HCT116 (cell line): ENCODE results near the gene LZTS3. TPM values are rescaled to one million over a fixed set of nuclear protein-coding genes. Genes with fewer than 3 reads are reported as not detected.
"Not testable (repeated sequence)": the region's sequence is repeated elsewhere in the genome, so short reads cannot be mapped to it uniquely, and the experiment has no call there.

Source experiments
- ATAC-seq: fragments of 200-7000 bp; cut with Tn5 transposase; 2 replicates; pipeline ENCODE4 v1.9.1; 2020; ENCODE audit warnings: mild to moderate bottlenecking, moderate library complexity
- BruUV-seq: library from RNA; stranded (reverse); fragments of 400-500 nt; replicated peaks from 2 replicates; lab custom pipeline; 2021; lab: Mats Ljungman, UMichigan
- CTCF ChIA-PET: fragments of 300-600 bp; sonication (Branson Sonifier 250); formaldehyde crosslinking; loops from one replicate; lab custom pipeline; 2021; ENCODE audit warnings: antibody characterized with exemption; lab: Charles Lee
- POLR2A ChIA-PET: fragments of 300-600, 350-600 bp; sonication (Branson Sonifier 250); formaldehyde crosslinking; loops from one replicate; lab custom pipeline; 2021; ENCODE audit warnings: antibody characterized with exemption; lab: Charles Lee
- RAD21 ChIA-PET, 2 experiments: fragments of 300-600 bp; sonication (Branson Sonifier 250); formaldehyde crosslinking; loops; one replicate each; lab custom pipeline; 2023; ENCODE audit warnings: low total read pairs in 2 of 2; ENCODE audit not compliant: uncharacterized antibody in 2 of 2, unreplicated experiment in 2 of 2, low non-redundant PET in 1 of 2; lab: Charles Lee
- DNase-seq: peaks from one replicate; pipeline ENCODE4 v3.0.0-alpha.2; 2010; ENCODE audit warnings: low read depth, low spot score
- H2AFZ ChIP-seq: fragments of 200-600 bp; shearing (Covaris generic), sonication (generic); 2 replicates; pipeline ENCODE4 v1.6.1; 2017; ENCODE audit warnings: low read depth, mixed run types, mixed read lengths, antibody characterized with exemption, low read length; ENCODE audit not compliant: poor library complexity, severe bottlenecking
- H3K27ac ChIP-seq: 2 replicates; pipeline ENCODE4 v1.5.1; 2012; ENCODE audit warnings: low read depth, low read length
- H3K27me3 ChIP-seq: fragments of 200-600 bp; sonication (generic); 2 replicates; pipeline ENCODE4 v1.6.1; 2016; ENCODE audit warnings: mixed run types, low read length, mixed read lengths; ENCODE audit not compliant: insufficient read depth
- H3K36me3 ChIP-seq, 2 experiments: fragments of 200-500 bp in 1 of 2; fragments of 200-600 bp in 1 of 2; sonication (Bioruptor generic) in 1 of 2; sonication (generic) in 1 of 2; 2 replicates each; pipeline versions ENCODE4 v1.5.1 to v1.6.1; 2014 to 2016; ENCODE audit warnings: low read length in 2 of 2, inconsistent platforms in 1 of 2, mixed read lengths in 1 of 2, mixed run types in 1 of 2; ENCODE audit not compliant: insufficient read depth in 2 of 2, control insufficient read depth in 1 of 2
- H3K4me1 ChIP-seq, 2 experiments: fragments of 200-600 bp in 1 of 2; sonication (generic) in 1 of 2; 2 replicates each; pipeline versions ENCODE4 v1.5.1 to v1.6.1; 2012 to 2017; ENCODE audit warnings: low read length in 2 of 2, inconsistent platforms in 1 of 2, mild to moderate bottlenecking in 1 of 2, mixed read lengths in 1 of 2, mixed run types in 1 of 2, moderate library complexity in 1 of 2; ENCODE audit not compliant: insufficient read depth in 2 of 2, control insufficient read depth in 1 of 2
- H3K4me2 ChIP-seq: fragments of 200-600 bp; sonication (generic); 2 replicates; pipeline ENCODE4 v1.6.1; 2017; ENCODE audit warnings: mixed run types, low read length, mixed read lengths
- H3K4me3 ChIP-seq, 2 experiments: fragments of 200-600 bp in 1 of 2; sonication (generic) in 1 of 2; replicated peaks in 1 of 2; 2 replicates each; pipeline ENCODE4 v1.5.1; 2011 to 2016; ENCODE audit warnings: low read length in 2 of 2, control low read depth in 1 of 2, low read depth in 1 of 2, mild to moderate bottlenecking in 1 of 2, mixed read lengths in 1 of 2, mixed run types in 1 of 2
- H3K79me2 ChIP-seq: fragments of 200-600 bp; sonication (generic); 2 replicates; pipeline ENCODE4 v1.6.1; 2017; ENCODE audit warnings: mild to moderate bottlenecking, mixed run types, low read length, moderate library complexity, mixed read lengths; ENCODE audit not compliant: insufficient read depth
- H3K9ac ChIP-seq: fragments of 200-600 bp; sonication (generic); 2 replicates; pipeline ENCODE4 v1.6.1; 2016; ENCODE audit warnings: low read length, mixed read lengths
- H3K9me2 ChIP-seq: fragments of 200-600 bp; sonication (generic), shearing (Covaris generic); 2 replicates; pipeline ENCODE4 v1.6.1; 2017; ENCODE audit warnings: mixed run types, mild to moderate bottlenecking, moderate library complexity; ENCODE audit not compliant: insufficient read depth
- H3K9me3 ChIP-seq, 2 experiments: fragments of 200-500 bp in 1 of 2; fragments of 200-600 bp in 1 of 2; sonication (Bioruptor generic) in 1 of 2; sonication (generic) in 1 of 2; 2 replicates each; pipeline ENCODE4 v1.6.1; 2014 to 2017; ENCODE audit warnings: low read length in 2 of 2, mixed read lengths in 2 of 2, inconsistent platforms in 1 of 2, low read depth in 1 of 2, mild to moderate bottlenecking in 1 of 2, mixed run types in 1 of 2, moderate library complexity in 1 of 2; ENCODE audit not compliant: control insufficient read depth in 1 of 2, insufficient read depth in 1 of 2
- H4K20me1 ChIP-seq: fragments of 200-600 bp; sonication (generic), shearing (Covaris generic); 2 replicates; pipeline ENCODE4 v1.6.1; 2017; ENCODE audit warnings: mixed run types, mild to moderate bottlenecking, moderate library complexity; ENCODE audit not compliant: insufficient read depth
- intact Hi-C: fragments of 100-400 bp; cut with micrococcal nuclease; formaldehyde crosslinking; loops from 2 replicates; pipeline ENCODE4 v1.10.0; 2022
- total RNA-seq: library from RNA; stranded (reverse); gene quantifications from one replicate; pipeline ENCODE4 v1.2.1, GENCODE V29; 2021; ENCODE audit not compliant: unreplicated experiment
- TF ChIP-seq, protein P1 (sequence below): IDR thresholded peaks from 2 replicates; pipeline ENCODE4 v1.6.1; 2011; ENCODE audit warnings: mild to moderate bottlenecking, low read length, moderate library complexity; ENCODE audit not compliant: insufficient replicate concordance; ENCODE audit errors: extremely low read depth
- TF ChIP-seq, protein P2 (sequence below), 3 experiments: fragments of 200-600 bp in 1 of 3; sonication (generic) in 1 of 3; IDR thresholded peaks in 2 of 3; conservative IDR thresholded peaks in 1 of 3; 2 replicates each; pipeline ENCODE4 v1.5.1; 2012 to 2017; ENCODE audit warnings: low read depth in 2 of 3, low read length in 2 of 3, antibody characterized with exemption in 1 of 3, borderline replicate concordance in 1 of 3, control low read depth in 1 of 3, mild to moderate bottlenecking in 1 of 3, mixed read lengths in 1 of 3, mixed run types in 1 of 3, moderate library complexity in 1 of 3; ENCODE audit not compliant: insufficient read depth in 1 of 3

The LZTS3 gene
- total RNA-seq, 1 experiment from 2014 or later, result 5.2 TPM

DNA sequence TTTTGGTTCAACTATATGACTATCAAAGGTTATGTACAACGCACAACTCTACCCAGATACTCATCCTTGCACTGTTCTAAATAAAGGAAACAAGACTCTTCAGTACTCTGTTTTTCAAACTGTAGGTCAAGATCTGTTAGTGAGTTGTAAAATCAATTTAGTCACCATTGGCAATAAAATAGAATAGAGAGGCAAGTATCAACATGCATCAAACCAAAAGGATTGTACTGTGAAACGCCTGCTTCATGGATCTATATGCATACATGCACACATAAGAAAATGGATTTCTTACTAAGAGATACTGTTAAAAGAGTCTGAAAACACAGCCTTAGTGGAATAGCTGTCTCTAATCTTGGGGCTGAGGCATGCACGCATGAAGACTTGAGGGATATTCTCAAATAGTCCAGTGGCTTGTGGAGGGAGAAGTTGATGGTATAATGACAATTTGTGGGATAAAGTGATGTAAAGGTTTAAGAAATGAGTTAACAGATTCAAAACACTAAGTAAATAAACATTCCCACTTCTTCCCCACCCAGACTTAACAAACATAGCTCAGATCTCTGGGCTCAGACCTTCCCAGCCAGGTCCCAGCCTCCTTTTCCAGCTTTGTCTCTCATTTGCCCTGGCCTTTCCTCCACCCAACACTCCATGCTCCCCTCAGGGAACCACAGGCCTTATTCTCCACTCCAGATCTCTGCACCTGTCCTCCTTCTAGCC lies 10.7 kb upstream of the LZTS3 start:
- H3K9me3 ChIP-seq, result no peaks in the 10 kb centered on the region
- POLR2A ChIA-PET, result no interaction called here
- no peak overlapping the region for H2AFZ ChIP-seq
- TF ChIP-seq, protein P1, sequence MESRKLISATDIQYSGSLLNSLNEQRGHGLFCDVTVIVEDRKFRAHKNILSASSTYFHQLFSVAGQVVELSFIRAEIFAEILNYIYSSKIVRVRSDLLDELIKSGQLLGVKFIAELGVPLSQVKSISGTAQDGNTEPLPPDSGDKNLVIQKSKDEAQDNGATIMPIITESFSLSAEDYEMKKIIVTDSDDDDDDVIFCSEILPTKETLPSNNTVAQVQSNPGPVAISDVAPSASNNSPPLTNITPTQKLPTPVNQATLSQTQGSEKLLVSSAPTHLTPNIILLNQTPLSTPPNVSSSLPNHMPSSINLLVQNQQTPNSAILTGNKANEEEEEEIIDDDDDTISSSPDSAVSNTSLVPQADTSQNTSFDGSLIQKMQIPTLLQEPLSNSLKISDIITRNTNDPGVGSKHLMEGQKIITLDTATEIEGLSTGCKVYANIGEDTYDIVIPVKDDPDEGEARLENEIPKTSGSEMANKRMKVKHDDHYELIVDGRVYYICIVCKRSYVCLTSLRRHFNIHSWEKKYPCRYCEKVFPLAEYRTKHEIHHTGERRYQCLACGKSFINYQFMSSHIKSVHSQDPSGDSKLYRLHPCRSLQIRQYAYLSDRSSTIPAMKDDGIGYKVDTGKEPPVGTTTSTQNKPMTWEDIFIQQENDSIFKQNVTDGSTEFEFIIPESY, result no peak
- TF ChIP-seq, protein P2, sequence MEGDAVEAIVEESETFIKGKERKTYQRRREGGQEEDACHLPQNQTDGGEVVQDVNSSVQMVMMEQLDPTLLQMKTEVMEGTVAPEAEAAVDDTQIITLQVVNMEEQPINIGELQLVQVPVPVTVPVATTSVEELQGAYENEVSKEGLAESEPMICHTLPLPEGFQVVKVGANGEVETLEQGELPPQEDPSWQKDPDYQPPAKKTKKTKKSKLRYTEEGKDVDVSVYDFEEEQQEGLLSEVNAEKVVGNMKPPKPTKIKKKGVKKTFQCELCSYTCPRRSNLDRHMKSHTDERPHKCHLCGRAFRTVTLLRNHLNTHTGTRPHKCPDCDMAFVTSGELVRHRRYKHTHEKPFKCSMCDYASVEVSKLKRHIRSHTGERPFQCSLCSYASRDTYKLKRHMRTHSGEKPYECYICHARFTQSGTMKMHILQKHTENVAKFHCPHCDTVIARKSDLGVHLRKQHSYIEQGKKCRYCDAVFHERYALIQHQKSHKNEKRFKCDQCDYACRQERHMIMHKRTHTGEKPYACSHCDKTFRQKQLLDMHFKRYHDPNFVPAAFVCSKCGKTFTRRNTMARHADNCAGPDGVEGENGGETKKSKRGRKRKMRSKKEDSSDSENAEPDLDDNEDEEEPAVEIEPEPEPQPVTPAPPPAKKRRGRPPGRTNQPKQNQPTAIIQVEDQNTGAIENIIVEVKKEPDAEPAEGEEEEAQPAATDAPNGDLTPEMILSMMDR (IDR thresholded peaks at IDR 0.05 in 2 of 3, conservative IDR thresholded peaks at IDR 0.05 in 1 of 3; ENCODE audit: borderline replicate concordance in 1 of 3, insufficient read depth in 1 of 3, low read depth in 2 of 3, low read length in 2 of 3), result no peak
- no TSS peak for BruUV-seq
- ATAC-seq, result no peak
- no peaks in the 10 kb centered on the region for H3K4me1 ChIP-seq
- RAD21 ChIA-PET, result no interaction called here
- no peaks in the 10 kb centered on the region for H3K9me2 ChIP-seq
- H3K36me3 ChIP-seq, result no peaks in the 10 kb centered on the region; a peak in 1 of 4 replicates
- no peak overlapping the region for H3K9ac ChIP-seq
- no peaks in the 10 kb centered on the region for H3K27me3 ChIP-seq
- H3K27ac ChIP-seq, result no peak overlapping the region
- no peak overlapping the region for H3K4me2 ChIP-seq
- CTCF ChIA-PET, result no interaction called here
- no peaks in the 10 kb centered on the region for H3K79me2 ChIP-seq
- intact Hi-C loops, result no loop called here
- DNase-seq, result no peak
- H3K4me3 ChIP-seq, result no peak overlapping the region
- H4K20me1 ChIP-seq, result no peaks in the 10 kb centered on the region

DNA sequence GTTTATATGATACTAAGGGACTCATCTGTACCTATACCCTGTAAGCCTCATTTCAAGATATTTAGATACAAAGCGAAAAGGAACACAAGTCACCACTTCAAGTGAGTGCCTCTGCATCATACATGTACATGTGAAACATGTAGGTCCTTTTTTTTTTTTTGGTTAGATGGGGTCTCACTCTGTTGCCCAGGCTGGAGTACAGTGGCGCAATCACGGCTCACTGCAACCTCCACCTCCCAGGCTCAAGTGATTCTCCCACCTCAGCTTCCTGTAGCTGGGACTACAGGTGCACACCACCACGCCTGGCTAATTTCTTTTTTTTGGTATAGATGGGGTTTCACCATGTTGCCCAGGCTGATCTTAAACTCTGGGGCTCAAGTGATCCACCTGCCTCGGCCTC lies 9.1 kb upstream of the LZTS3 start:
- CTCF ChIA-PET, H3K4me1 ChIP-seq, H3K9me3 ChIP-seq, H3K4me3 ChIP-seq, RAD21 ChIA-PET, H4K20me1 ChIP-seq, H3K27me3 ChIP-seq, POLR2A ChIA-PET, H3K79me2 ChIP-seq, H3K9me2 ChIP-seq, H3K27ac ChIP-seq, H2AFZ ChIP-seq, BruUV-seq, H3K4me2 ChIP-seq, H3K36me3 ChIP-seq, DNase-seq, intact Hi-C loops, ATAC-seq, H3K9ac ChIP-seq: not testable (repeated sequence)
